Measurements from ENCODE around the gene HNF4A.
"Not testable (repeated sequence)": the region's sequence is repeated elsewhere in the genome, so short reads cannot be mapped to it uniquely, and the experiment has no call there.

The HNF4A gene

GRCh38 chr20:44355498-44356352 lies at the start of gene HNF4A:
Gene HNF4A, plus strand, starts transcription at chr20:44355699. Its CDS starts 106 bp downstream, at chr20:44355805.
- no peak for DNase-seq

DNA sequence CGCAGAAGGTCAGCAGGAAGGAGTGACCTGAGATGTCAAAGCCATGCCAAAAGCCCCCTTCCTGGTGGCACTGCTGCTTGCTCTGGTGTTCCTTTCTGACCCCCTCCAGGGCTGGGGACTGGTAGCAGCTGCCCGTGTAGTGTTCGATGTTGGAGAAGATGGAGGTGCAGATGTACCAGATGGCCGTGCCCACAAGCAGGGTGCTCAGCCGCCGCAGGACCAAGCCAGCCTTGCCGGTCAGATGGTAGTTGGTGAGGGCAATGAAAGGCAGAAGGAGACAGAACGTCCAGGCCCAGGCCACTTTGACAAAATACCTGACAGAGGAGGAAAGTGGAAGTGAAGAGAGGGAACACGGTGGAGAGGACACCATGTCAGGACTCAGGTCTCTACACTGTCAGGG lies 48.6 kb upstream of the HNF4A start:
- no peak for DNase-seq

GRCh38 chr20:44309763-44310663 lies 45.5 kb upstream of the HNF4A start:
- DNase-seq: no peak

GRCh38 chr20:44310664-44311639 lies 44.5 kb upstream of the HNF4A start, which contains the start of gene FITM2:
Gene FITM2, minus strand, starts transcription at chr20:44311202. Its CDS starts 54 bp downstream, at chr20:44311148.
- DNase-seq: peak; percentile 99

- no peak for DNase-seq
Measured at GRCh38 chr20:44314870-44315269, 40.6 kb upstream of the HNF4A start.

GRCh38 chr20:44319839-44320422 lies 35.6 kb upstream of the HNF4A start:
- no peak for DNase-seq

GRCh38 chr20:44324343-44324742 lies 31.2 kb upstream of the HNF4A start:
- no peak for DNase-seq

GRCh38 chr20:44326391-44327159 lies 28.9 kb upstream of the HNF4A start:
- no peak for DNase-seq

GRCh38 chr20:44327748-44328147 lies 27.8 kb upstream of the HNF4A start:
- DNase-seq: not testable (repeated sequence)

GRCh38 chr20:44328428-44328827 lies 27.1 kb upstream of the HNF4A start:
- no peak for DNase-seq

- no peak for DNase-seq
Measured at GRCh38 chr20:44331201-44331600, 24.3 kb upstream of the HNF4A start.

- no peak for DNase-seq
Measured at GRCh38 chr20:44334306-44334705, 21.2 kb upstream of the HNF4A start.

- no peak for DNase-seq
Measured at GRCh38 chr20:44334709-44335108, 20.8 kb upstream of the HNF4A start.

DNA sequence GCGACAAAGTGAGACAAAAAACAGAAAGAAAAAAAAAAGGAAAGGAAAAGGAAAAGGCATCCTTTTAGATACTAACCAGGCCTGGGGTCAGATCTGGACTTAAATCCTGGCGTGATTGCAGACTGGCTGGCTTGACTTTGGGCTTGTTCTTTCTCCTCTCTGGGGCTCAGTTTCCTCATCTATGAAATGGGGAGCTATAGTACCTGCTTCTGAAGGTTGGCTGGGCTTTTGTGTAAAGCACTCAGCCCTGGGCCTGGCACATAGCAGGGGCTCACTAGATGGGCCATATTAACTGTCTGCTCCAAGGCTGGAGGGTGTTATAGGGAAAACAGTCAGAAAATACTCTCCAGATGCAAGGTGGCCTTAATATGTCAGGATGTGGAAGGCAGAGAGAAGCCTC lies 19.8 kb upstream of the HNF4A start:
- no peak for DNase-seq

DNA sequence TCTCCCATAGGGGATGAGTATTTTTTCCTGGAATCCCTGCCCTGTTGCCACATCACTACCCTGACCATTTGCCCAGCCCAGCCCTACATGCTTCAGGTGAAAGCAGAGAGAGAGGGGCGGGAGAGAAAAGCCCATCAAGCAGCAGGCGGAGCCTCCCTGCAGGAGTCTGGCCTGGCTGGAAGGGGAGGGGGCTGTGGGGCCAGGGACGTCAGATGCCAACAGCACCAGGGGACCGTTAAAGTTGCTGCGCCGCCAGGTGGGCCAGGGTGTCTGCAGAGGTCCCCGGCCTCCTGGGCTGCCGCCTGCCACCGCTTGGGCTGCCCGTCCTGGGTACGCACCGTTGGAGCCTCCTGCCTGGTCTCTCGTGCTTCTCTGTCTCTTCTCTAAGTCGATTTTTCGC lies 19.4 kb upstream of the HNF4A start:
- DNase-seq: no peak

DNA sequence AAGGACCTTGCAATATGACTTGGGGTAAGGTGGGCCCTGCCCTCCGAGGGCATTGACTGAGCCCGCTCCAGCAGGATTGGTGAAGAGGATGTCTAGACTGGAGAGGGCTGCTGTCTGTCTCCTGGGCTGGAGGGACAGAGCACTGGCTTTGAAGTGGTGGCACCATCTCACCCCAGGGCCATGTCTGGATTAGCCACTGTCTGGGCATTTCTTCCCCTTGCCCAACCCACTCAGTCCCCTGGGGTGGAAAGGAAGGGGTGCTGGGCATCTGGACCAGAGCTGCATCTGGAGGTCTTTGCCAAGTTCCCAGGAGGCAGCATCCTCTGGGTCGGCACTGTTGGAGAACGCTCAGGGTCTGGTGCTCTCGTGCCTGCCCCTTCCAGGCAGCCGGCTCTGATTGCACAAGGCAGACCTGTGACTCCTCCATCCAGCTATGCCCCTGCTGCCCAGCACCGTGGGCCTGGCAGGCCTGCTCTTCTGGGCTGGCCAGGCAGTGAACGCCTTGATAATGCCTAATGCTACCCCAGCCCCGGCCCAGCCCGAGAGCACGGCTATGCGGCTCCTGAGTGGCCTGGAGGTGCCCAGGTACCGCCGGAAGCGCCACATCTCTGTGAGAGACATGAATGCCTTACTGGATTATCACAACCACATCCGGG lies 18.6 kb upstream of the HNF4A start, which contains the start of gene R3HDML:
Gene R3HDML, plus strand, starts transcription at position 319 of the 656 bp plus-strand sequence. Its CDS starts 115 bp downstream, at position 434.
- no peak for DNase-seq

GRCh38 chr20:44342248-44342647 lies 13.3 kb upstream of the HNF4A start:
- no peak for DNase-seq

DNA sequence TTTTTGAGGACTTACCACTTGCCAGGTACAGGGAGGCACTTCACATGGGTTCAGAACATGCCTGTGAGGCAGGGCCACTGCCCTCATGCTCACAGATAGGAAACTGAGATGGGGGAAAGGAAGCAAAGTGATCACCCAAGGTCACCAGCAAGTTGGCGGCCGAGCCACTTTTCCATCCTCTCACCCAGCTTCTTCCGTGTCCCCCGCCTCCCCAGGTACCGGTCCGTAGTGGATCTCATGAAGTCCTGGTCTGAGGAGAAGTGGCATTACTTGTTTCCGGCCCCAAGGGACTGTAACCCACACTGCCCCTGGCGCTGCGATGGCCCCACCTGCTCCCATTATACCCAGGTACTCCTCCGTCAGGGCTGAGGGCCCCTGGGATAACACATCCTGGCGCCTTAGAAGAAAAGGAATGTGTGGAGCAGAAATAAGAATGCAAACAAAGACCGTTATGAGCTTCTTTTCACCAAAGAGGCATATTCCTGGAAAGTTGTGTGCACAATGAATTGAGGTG lies 12.3 kb upstream of the HNF4A start:
- DNase-seq: no peak

DNA sequence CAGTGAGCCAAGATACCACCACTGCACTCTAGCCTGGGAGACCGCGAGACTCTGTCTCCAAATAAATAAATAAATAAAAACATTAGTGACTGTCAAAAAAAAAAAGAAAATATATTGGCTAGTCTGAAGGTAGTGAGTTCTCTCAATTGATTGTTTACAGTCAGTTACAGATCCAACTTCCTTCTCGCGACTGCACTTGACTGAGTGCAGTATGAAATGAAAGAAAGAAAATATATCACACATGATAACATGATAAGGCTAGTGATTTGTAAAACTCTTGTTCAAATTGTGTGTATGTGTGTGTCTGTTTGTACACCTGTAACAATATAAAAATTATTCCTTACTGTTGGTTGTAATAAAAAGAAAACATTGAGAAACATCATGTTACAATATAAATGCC lies 10.8 kb upstream of the HNF4A start:
- no peak for DNase-seq

DNA sequence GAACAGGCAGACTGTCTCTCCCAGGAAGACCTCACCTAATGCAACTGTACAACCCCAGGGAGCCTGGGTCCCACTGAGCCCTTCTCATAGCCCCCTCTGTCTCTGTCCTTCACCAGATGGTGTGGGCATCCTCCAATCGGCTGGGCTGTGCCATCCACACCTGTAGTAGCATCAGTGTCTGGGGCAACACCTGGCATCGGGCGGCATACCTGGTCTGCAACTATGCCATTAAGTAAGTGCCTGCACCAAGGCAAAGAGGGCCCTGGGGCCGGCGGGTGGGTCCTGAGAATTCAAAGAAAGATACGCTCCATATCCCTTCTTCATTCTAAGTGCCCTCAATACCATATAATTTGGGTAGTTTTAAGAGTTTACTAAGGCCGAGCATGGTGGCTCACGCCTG lies 10.4 kb upstream of the HNF4A start:
- no peak for DNase-seq

Data from stimulated activated CD4-positive, alpha-beta T cell treated with anti-CD3 and anti-CD28 coated beads, Interleukin-1b, Interleukin-23, amount 100 ng/mL, for 48 hours (primary cell).